ENCODE data around the gene GNAS-AS1.

DNA sequence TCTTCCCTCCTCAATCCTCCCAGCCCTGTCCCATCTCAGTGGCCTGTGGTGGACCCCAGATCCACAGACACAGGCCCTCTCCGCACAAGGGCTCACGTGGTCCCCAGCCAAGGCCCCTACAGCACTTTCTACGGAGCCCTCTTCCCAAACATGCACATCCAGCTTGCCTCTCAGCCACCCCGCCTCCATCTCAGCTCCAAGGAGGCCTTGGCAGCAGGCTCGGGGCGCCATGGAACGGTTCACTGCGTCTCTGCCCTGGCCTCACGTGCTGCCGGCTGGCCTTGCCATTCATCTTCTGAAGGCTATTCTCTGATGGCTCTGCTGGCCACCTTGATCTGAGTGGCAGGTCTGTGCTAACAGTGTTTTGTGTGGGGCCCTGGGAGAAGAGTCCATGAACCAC, 33.0 kb downstream of the GNAS-AS1 start:
- TF ChIP-seq, protein P1, sequence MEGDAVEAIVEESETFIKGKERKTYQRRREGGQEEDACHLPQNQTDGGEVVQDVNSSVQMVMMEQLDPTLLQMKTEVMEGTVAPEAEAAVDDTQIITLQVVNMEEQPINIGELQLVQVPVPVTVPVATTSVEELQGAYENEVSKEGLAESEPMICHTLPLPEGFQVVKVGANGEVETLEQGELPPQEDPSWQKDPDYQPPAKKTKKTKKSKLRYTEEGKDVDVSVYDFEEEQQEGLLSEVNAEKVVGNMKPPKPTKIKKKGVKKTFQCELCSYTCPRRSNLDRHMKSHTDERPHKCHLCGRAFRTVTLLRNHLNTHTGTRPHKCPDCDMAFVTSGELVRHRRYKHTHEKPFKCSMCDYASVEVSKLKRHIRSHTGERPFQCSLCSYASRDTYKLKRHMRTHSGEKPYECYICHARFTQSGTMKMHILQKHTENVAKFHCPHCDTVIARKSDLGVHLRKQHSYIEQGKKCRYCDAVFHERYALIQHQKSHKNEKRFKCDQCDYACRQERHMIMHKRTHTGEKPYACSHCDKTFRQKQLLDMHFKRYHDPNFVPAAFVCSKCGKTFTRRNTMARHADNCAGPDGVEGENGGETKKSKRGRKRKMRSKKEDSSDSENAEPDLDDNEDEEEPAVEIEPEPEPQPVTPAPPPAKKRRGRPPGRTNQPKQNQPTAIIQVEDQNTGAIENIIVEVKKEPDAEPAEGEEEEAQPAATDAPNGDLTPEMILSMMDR (conservative IDR thresholded peaks at IDR 0.05), result no peak
- no peak for TF ChIP-seq EZH2 (IDR thresholded peaks at IDR 0.05; ENCODE audit: low read depth)
